GM18526 (cell line): ENCODE measurements around the gene RGL3.
A peak's percentile ranks its signal among the peaks of the same experiment; 100 is the strongest.

Experiments used
- POLR2A ChIP-seq: IDR thresholded peaks from 3 replicates; pipeline ENCODE4 v1.6.1; 2011; ENCODE audit not compliant: insufficient read length; ENCODE audit errors: extremely low read depth

Gene RGL3

GRCh38 chr19:11401808-11402543 is 17.1 kb downstream of the RGL3 start:
- no peak for TF ChIP-seq POLR2A

GRCh38 chr19:11400798-11401197 is 18.3 kb downstream of the RGL3 start:
- TF ChIP-seq POLR2A = no peak

GRCh38 chr19:11399667-11400066 is 19.4 kb downstream of the RGL3 start:
- no peak for TF ChIP-seq POLR2A

- no peak for TF ChIP-seq POLR2A
Measured at GRCh38 chr19:11397089-11397610, 22.0 kb downstream of the RGL3 start.

- TF ChIP-seq POLR2A = no peak
Measured at GRCh38 chr19:11390933-11391680, 28.0 kb downstream of the RGL3 start.

GRCh38 chr19:11390359-11390758 is 28.8 kb downstream of the RGL3 start:
- no peak for TF ChIP-seq POLR2A

GRCh38 chr19:11387162-11388034 is 31.7 kb downstream of the RGL3 start:
- TF ChIP-seq POLR2A = no peak

GRCh38 chr19:11384778-11385129 is 34.4 kb downstream of the RGL3 start:
- no peak for TF ChIP-seq POLR2A

GRCh38 chr19:11383706-11384048 is 35.4 kb downstream of the RGL3 start:
- no peak for TF ChIP-seq POLR2A

- no peak for TF ChIP-seq POLR2A
Measured at GRCh38 chr19:11382898-11383705, 36.0 kb downstream of the RGL3 start.

- TF ChIP-seq POLR2A = peak; percentile 92
Measured at GRCh38 chr19:11380653-11381537, 38.2 kb downstream of the RGL3 start.

- TF ChIP-seq POLR2A = no peak
Measured at GRCh38 chr19:11379857-11380350, 39.2 kb downstream of the RGL3 start.

- no peak for TF ChIP-seq POLR2A
Measured at GRCh38 chr19:11378319-11379189, 40.6 kb downstream of the RGL3 start.
